SU-DHL-6 (cell line): ENCODE data around the gene ST6GAL1.

ENCODE experiments used
- CTCF ChIP-seq: fragments of 200-600 bp; sonication (generic); IDR thresholded peaks from one replicate; pipeline ENCODE4 v1.5.1; 2017; ENCODE audit warnings: antibody characterized with exemption, mild to moderate bottlenecking, low read length, moderate library complexity; ENCODE audit not compliant: insufficient read depth, poor library complexity, severe bottlenecking
- EZH2phosphoT487 ChIP-seq: fragments of 200-600 bp; sonication (generic), shearing (Covaris generic); conservative IDR thresholded peaks from 2 replicates; pipeline ENCODE4 v1.6.1; 2018; ENCODE audit warnings: mild to moderate bottlenecking, antibody characterized with exemption, low read length, moderate library complexity, mixed read lengths

GRCh38 chr3:186986406-186986805 is 56.1 kb downstream of the ST6GAL1 start:
- TF ChIP-seq CTCF (no peak), EZH2phosphoT487 (no peak)
